Measurements from ENCODE around the gene BCAS4. TPM values are rescaled to one million over a fixed set of nuclear protein-coding genes. Genes with fewer than 3 reads are reported as not detected.

BCAS4 gene
- total RNA-seq, 1 experiment from 2014 or later = 25.8 TPM

GRCh38 chr20:50799176-50799889 is 4.5 kb downstream of the BCAS4 start:
- H3K27me3 Mint-ChIP-seq (ENCODE audit: low read depth) = peaks cover 6% of the 10 kb centered on the region
- CTCF ChIA-PET = interaction anchor here (1.0 to 2.1 kb wide), 2 partner anchors 19 to 132 kb away, joined by 3 to 5 read pairs; partner anchors contain the start of gene ADNP
- ATAC-seq = no peak
- H3K4me3 Mint-ChIP-seq = no peak overlapping the region
- no peaks in the 10 kb centered on the region for H3K36me3 Mint-ChIP-seq
- peak overlapping the region; percentile 17 for H3K27ac Mint-ChIP-seq
- DNase-seq (ENCODE audit: low spot score) = no peak
- POLR2A ChIA-PET = no interaction called here
- TF ChIP-seq FOXP1 (CRISPR knock-in tag; IDR thresholded peaks at IDR 0.05; ENCODE audit: borderline replicate concordance) (no peak), ZNF416 (CRISPR knock-in tag; IDR thresholded peaks at IDR 0.05) (no peak), ZNF425 (CRISPR knock-in tag; conservative IDR thresholded peaks at IDR 0.05) (no peak), JAZF1 (CRISPR knock-in tag; IDR thresholded peaks at IDR 0.05) (no peak), ZSCAN18 (CRISPR knock-in tag; IDR thresholded peaks at IDR 0.05) (no peak), ZMAT4 (CRISPR knock-in tag; IDR thresholded peaks at IDR 0.05) (no peak), NFYB (CRISPR knock-in tag; conservative IDR thresholded peaks at IDR 0.05; ENCODE audit: low read depth) (no peak), SMAD3 (CRISPR knock-in tag; IDR thresholded peaks at IDR 0.05; ENCODE audit: borderline replicate concordance) (no peak), MXD4 (CRISPR knock-in tag; IDR thresholded peaks at IDR 0.05; ENCODE audit: borderline replicate concordance) (no peak), NR3C1 (CRISPR knock-in tag; conservative IDR thresholded peaks at IDR 0.05; ENCODE audit: low read depth) (no peak), CREB1 (CRISPR knock-in tag; IDR thresholded peaks at IDR 0.05) (no peak), HMGA2 (CRISPR knock-in tag; IDR thresholded peaks at IDR 0.05) (no peak), GTF2I (CRISPR knock-in tag; conservative IDR thresholded peaks at IDR 0.05) (no peak), ZNF532 (CRISPR knock-in tag; IDR thresholded peaks at IDR 0.05; ENCODE audit: borderline replicate concordance) (no peak), ZNF219 (CRISPR knock-in tag; IDR thresholded peaks at IDR 0.05; ENCODE audit: borderline replicate concordance) (no peak), NFE2L1 (CRISPR knock-in tag; IDR thresholded peaks at IDR 0.05) (no peak), AR (CRISPR knock-in tag; IDR thresholded peaks at IDR 0.05) (no peak), ZNF263 (CRISPR knock-in tag; IDR thresholded peaks at IDR 0.05; ENCODE audit: low read depth) (no peak)
- no peaks in the 10 kb centered on the region for H3K9me3 Mint-ChIP-seq
- peaks cover 23% of the 10 kb centered on the region for H3K4me1 Mint-ChIP-seq
